ENCODE data around the gene SAXO1. TPM values are rescaled to one million over a fixed set of nuclear protein-coding genes. Genes with fewer than 3 reads are reported as not detected.
"Not testable (repeated sequence)": the region's sequence is repeated elsewhere in the genome, so short reads cannot be mapped to it uniquely, and the experiment has no call there.

Gene SAXO1
- total and polyA plus RNA-seq, 4 donors, result under 0.01 to 0.05 (median 0.01) TPM; not detected in 1

GRCh38 chr9:18996211-18996610 is 36.8 kb downstream of the SAXO1 start:
- Histone ChIP-seq H3K4me1 (ENCODE audit: control insufficient read depth in 4 of 4, insufficient read depth in 4 of 4, low read length in 3 of 4) (no peaks in the 10 kb centered on the region), H3K36me3 (ENCODE audit: control insufficient read depth in 4 of 4, insufficient read depth in 3 of 4, low read depth in 1 of 4, low read length in 3 of 4) (no peaks in the 10 kb centered on the region), H3K27ac (ENCODE audit: low read depth in 1 of 2, low read length in 2 of 2) (no peak overlapping the region), H3K4me3 (ENCODE audit: low read depth in 1 of 3, low read length in 3 of 3) (no peak overlapping the region), H3K27me3 (ENCODE audit: control insufficient read depth in 4 of 4, insufficient read depth in 4 of 4, low read length in 3 of 4) (no peaks in the 10 kb centered on the region), H3K9ac (ENCODE audit: low read depth in 1 of 2, low read length in 2 of 2) (no peak overlapping the region), H3K9me3 (ENCODE audit: control insufficient read depth in 4 of 4, low read length in 3 of 4) (no peaks in the 10 kb centered on the region)
- no peak for TF ChIP-seq TAF1 (conservative IDR thresholded peaks at IDR 0.05)
- no peak for TF ChIP-seq HNF4G (IDR thresholded peaks at IDR 0.05)
- no peak for TF ChIP-seq NR2F2 (IDR thresholded peaks at IDR 0.05)
- no peak for TF ChIP-seq ATF3 (IDR thresholded peaks at IDR 0.05)
- no peak for TF ChIP-seq REST (IDR thresholded peaks at IDR 0.05)
- TF ChIP-seq FOXA1 (IDR thresholded peaks at IDR 0.05), result no peak
- TF ChIP-seq RAD21 (IDR thresholded peaks at IDR 0.05), result no peak
- WGBS, result 42% methylated on average over 3 of the region's 3 CpGs
- no peak for DNase-seq (ENCODE audit: low spot score)

- Histone ChIP-seq H3K4me3 (ENCODE audit: low read depth in 1 of 3, low read length in 3 of 3) (no peak overlapping the region), H3K9me3 (ENCODE audit: control insufficient read depth in 4 of 4, low read length in 3 of 4) (no peaks in the 10 kb centered on the region), H3K27ac (ENCODE audit: low read depth in 1 of 2, low read length in 2 of 2) (no peak overlapping the region), H3K27me3 (ENCODE audit: control insufficient read depth in 4 of 4, insufficient read depth in 4 of 4, low read length in 3 of 4) (no peaks in the 10 kb centered on the region), H3K4me1 (ENCODE audit: control insufficient read depth in 4 of 4, insufficient read depth in 4 of 4, low read length in 3 of 4) (no peaks in the 10 kb centered on the region), H3K9ac (ENCODE audit: low read depth in 1 of 2, low read length in 2 of 2) (no peak overlapping the region), H3K36me3 (ENCODE audit: control insufficient read depth in 4 of 4, insufficient read depth in 3 of 4, low read depth in 1 of 4, low read length in 3 of 4) (no peaks in the 10 kb centered on the region)
- DNase-seq (ENCODE audit: low spot score), result no peak
- TF ChIP-seq HNF4A (conservative IDR thresholded peaks at IDR 0.05) (no peak), HNF4G (IDR thresholded peaks at IDR 0.05) (no peak), SP1 (IDR thresholded peaks at IDR 0.05) (no peak), TAF1 (conservative IDR thresholded peaks at IDR 0.05) (no peak), REST (IDR thresholded peaks at IDR 0.05) (no peak), NR2F2 (IDR thresholded peaks at IDR 0.05) (no peak), RAD21 (IDR thresholded peaks at IDR 0.05) (no peak), ZBTB33 (IDR thresholded peaks at IDR 0.05) (no peak), RXRA (IDR thresholded peaks at IDR 0.05) (no peak), JUND (IDR thresholded peaks at IDR 0.05) (no peak), EGR1 (IDR thresholded peaks at IDR 0.05; ENCODE audit: low read depth in 2 of 2) (no peak), CTCF (IDR thresholded peaks at IDR 0.05; ENCODE audit: low read depth, low read length, missing input control) (no peak), ATF3 (IDR thresholded peaks at IDR 0.05) (no peak), GABPA (IDR thresholded peaks at IDR 0.05 in 1 of 2, conservative IDR thresholded peaks at IDR 0.05 in 1 of 2) (no peak)
- 83% methylated on average over 10 of the region's 10 CpGs for WGBS
These were observed 38.6 kb downstream of the SAXO1 start for GRCh38 chr9:18994263-18994916.

- not testable (repeated sequence) for H3K4me3 ChIP-seq (ENCODE audit: low read depth in 1 of 3, low read length in 3 of 3); H3K9ac ChIP-seq (ENCODE audit: low read depth in 1 of 2, low read length in 2 of 2); H3K4me1 ChIP-seq (ENCODE audit: control insufficient read depth in 4 of 4, insufficient read depth in 4 of 4, low read length in 3 of 4); H3K36me3 ChIP-seq (ENCODE audit: control insufficient read depth in 4 of 4, insufficient read depth in 3 of 4, low read depth in 1 of 4, low read length in 3 of 4); H3K27me3 ChIP-seq (ENCODE audit: control insufficient read depth in 4 of 4, insufficient read depth in 4 of 4, low read length in 3 of 4); H3K9me3 ChIP-seq (ENCODE audit: control insufficient read depth in 4 of 4, low read length in 3 of 4); DNase-seq (ENCODE audit: low spot score); H3K27ac ChIP-seq (ENCODE audit: low read depth in 1 of 2, low read length in 2 of 2)
- 97% methylated on average over 4 of the region's 4 CpGs for WGBS
These were observed 41.8 kb downstream of the SAXO1 start for GRCh38 chr9:18991197-18991596.
